Fibroblast of skin of left biceps (primary cell): ENCODE measurements around the gene SLC9A4.
A peak's percentile ranks its signal among the peaks of the same experiment; 100 is the strongest.

Experiments used
- DNase-seq, 2 experiments: peaks; one replicate each; pipeline ENCODE4 v3.0.0-alpha.2; 2013; ENCODE audit warnings: low read depth in 2 of 2

SLC9A4 gene

GRCh38 chr2:102502576-102502975, 29.6 kb downstream of the SLC9A4 start:
- DNase-seq: no peak

- no peak for DNase-seq
Measured at GRCh38 chr2:102504833-102505232, 31.8 kb downstream of the SLC9A4 start.

GRCh38 chr2:102505290-102505689, 32.3 kb downstream of the SLC9A4 start:
- no peak for DNase-seq

GRCh38 chr2:102506743-102507142, 33.7 kb downstream of the SLC9A4 start:
- no peak for DNase-seq

- no peak for DNase-seq
Measured at GRCh38 chr2:102508863-102509262, 35.8 kb downstream of the SLC9A4 start.

GRCh38 chr2:102509749-102510148, 36.7 kb downstream of the SLC9A4 start:
- no peak for DNase-seq

GRCh38 chr2:102510791-102511575, 38.0 kb downstream of the SLC9A4 start:
- no peak for DNase-seq

- DNase-seq: no peak
Measured at GRCh38 chr2:102512161-102512560, 39.1 kb downstream of the SLC9A4 start.

GRCh38 chr2:102513355-102513939, 40.4 kb downstream of the SLC9A4 start:
- DNase-seq: no peak

- DNase-seq: peak; percentile 89 to 91
Measured at GRCh38 chr2:102514061-102514785, 41.2 kb downstream of the SLC9A4 start.

GRCh38 chr2:102515851-102516250, 42.8 kb downstream of the SLC9A4 start:
- DNase-seq: no peak

- no peak for DNase-seq
Measured at GRCh38 chr2:102518170-102518569, 45.1 kb downstream of the SLC9A4 start.

- DNase-seq: no peak
Measured at GRCh38 chr2:102520009-102520408, 47.0 kb downstream of the SLC9A4 start.

GRCh38 chr2:102520801-102521200, 47.8 kb downstream of the SLC9A4 start:
- DNase-seq: no peak

GRCh38 chr2:102522162-102522561, 49.1 kb downstream of the SLC9A4 start:
- no peak for DNase-seq

GRCh38 chr2:102522890-102523289, 49.9 kb downstream of the SLC9A4 start:
- DNase-seq: no peak

GRCh38 chr2:102523651-102524050, 50.6 kb downstream of the SLC9A4 start:
- DNase-seq: no peak

- DNase-seq: no peak
Measured at GRCh38 chr2:102527086-102527485, 54.1 kb downstream of the SLC9A4 start.

GRCh38 chr2:102538491-102538890, 65.5 kb downstream of the SLC9A4 start:
- DNase-seq: no peak

GRCh38 chr2:102540882-102541281, 67.9 kb downstream of the SLC9A4 start:
- no peak for DNase-seq

- DNase-seq: no peak
Measured at GRCh38 chr2:102544182-102544581, 71.2 kb downstream of the SLC9A4 start.

GRCh38 chr2:102547462-102547861, 74.4 kb downstream of the SLC9A4 start:
- DNase-seq: no peak

- DNase-seq: no peak
Measured at GRCh38 chr2:102549027-102549426, 76.0 kb downstream of the SLC9A4 start.
